ENCODE results near the gene DNAH5.

DNA sequence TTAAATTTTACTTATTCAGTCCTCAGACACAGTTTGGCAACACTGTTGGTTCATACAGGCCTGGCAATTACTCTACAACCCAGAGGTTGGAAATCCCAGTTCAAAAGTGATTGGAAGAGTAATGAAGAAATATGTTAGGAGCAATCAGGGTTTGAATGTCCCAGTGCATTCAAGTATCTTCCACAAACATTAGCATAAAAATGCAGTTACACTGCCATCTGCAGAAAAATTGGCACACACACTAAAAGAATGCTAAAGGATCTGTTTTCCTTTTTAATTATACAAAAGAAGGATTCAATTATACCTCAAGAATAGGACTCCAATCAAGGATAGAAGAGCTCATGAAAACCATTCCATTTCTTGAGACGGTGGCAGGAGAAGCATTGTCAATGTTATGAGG lies 130.2 kb downstream of the DNAH5 start:
- TF ChIP-seq, protein P1, sequence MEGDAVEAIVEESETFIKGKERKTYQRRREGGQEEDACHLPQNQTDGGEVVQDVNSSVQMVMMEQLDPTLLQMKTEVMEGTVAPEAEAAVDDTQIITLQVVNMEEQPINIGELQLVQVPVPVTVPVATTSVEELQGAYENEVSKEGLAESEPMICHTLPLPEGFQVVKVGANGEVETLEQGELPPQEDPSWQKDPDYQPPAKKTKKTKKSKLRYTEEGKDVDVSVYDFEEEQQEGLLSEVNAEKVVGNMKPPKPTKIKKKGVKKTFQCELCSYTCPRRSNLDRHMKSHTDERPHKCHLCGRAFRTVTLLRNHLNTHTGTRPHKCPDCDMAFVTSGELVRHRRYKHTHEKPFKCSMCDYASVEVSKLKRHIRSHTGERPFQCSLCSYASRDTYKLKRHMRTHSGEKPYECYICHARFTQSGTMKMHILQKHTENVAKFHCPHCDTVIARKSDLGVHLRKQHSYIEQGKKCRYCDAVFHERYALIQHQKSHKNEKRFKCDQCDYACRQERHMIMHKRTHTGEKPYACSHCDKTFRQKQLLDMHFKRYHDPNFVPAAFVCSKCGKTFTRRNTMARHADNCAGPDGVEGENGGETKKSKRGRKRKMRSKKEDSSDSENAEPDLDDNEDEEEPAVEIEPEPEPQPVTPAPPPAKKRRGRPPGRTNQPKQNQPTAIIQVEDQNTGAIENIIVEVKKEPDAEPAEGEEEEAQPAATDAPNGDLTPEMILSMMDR (IDR thresholded peaks at IDR 0.05), result no peak
- TF ChIP-seq POLR2A (IDR thresholded peaks at IDR 0.05), result no peak

Measured in esophagus squamous epithelium (tissue), 4 donors.